HG02870 (cell line): ENCODE measurements around the gene DOCK4.
A peak's percentile ranks its signal among the peaks of the same experiment; 100 is the strongest.

Experiments
- ATAC-seq: cut with Tn5 transposase; IDR thresholded peaks from one replicate; pipeline ENCODE4 v1.9.1; 2021; ENCODE audit warnings: mild to moderate bottlenecking, moderate library complexity; ENCODE audit not compliant: unreplicated experiment

The DOCK4 gene

DNA sequence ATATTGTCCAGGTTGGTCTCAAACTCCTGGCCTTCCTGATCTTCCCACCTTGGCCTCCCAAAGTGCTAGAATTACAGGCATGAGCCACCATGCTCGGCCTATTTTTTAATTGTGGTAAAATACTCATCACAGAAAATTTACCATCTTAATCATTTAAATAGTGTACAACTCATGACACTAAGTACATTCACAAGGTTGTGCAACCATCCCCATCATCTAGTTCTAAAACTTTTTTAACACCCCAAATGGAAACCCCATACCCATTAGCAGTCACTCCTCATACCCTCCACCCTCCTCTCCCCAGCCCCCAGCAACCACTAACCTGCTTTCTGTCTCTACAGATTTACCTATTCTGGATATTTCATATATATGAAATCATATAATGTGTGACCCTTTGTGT lies 90.3 kb downstream of the DOCK4 start:
- no peak for ATAC-seq

DNA sequence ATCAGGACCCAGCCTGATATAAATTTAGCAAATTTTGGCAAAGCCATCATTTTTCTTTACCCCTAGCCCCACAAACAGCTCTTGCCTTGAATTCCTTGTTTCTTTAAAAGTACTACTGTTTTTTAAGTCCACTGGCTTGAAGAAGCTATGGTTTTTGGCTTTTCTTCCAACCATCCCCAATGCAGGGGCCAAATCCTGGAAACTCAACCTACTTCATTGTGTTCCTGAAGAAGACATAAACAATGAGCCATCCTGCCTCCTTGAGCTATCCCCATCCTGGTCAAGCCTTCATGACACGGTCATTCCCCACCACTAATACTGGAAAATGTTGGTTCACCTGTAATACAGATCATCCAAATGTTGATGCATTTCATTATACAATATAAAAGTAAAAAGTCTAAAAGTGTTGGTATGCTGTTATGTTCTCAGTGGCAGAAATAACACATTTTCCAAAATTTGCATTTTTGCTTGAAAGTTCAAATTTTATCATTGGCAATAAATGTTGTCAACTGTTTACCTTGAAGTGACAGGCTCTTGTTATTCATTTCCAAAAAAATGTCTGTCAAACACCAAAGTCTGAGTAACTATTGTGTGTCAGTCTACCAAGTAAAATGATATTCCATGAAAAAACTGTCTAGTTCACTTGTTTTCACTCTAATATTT lies 92.2 kb downstream of the DOCK4 start:
- no peak for ATAC-seq

DNA sequence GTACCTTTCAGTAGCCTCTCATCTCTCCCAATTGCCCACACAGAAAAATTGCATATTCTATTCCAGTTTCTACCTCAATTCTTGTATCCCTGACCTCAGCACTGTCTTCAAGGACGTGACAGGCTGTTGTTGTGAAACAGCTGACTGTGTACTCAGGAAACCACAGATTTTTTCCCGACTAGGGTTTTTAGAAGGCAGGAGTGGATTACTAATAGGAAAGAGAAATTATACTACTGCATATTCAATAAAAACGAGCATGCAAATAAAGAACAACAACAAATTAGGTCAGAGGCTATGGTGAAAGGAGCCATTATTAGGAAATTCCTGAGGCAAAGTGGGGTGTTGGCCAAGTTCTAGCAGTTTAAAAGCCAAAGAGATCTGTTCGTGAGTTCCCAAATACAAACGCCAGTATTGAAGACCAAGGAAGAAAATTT lies 93.4 kb downstream of the DOCK4 start:
- no peak for ATAC-seq

DNA sequence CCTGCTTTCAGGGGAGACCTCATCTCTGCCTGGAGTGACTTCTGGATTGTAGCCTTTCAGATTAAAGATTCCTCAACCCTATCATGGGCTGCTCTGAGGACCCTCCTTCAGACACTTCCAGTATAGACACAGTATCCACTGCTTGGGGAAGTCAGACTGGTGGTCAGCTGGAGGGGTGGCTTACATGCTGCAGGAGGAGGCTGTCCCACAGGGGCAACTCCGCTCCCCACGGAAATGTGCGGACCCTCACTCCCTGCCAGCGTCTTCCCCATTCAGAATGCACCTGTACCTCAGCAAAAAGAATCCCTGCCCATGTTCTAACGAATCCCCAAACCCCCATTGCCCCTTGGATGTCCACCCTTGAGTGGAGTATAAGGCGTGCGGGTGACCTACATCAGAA lies 95.5 kb downstream of the DOCK4 start:
- no peak for ATAC-seq

DNA sequence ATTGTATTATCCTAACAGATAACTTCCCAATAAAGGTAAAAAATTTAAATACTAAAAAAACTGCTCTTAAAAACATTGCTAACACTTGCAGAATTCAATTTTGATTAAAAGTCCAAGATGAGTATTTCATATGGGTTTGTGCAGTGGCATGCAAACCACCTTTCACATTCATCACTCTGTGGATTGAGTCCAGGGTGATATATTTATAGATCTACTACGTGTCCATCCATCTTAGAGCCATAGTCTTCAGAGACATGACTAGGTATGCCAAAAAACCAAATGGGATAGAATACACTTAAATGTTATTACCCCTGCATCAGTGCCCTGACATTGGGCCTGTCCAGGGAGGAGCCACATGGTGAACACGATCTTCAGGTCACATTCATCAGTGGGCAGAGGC lies 96.0 kb downstream of the DOCK4 start:
- no peak for ATAC-seq

DNA sequence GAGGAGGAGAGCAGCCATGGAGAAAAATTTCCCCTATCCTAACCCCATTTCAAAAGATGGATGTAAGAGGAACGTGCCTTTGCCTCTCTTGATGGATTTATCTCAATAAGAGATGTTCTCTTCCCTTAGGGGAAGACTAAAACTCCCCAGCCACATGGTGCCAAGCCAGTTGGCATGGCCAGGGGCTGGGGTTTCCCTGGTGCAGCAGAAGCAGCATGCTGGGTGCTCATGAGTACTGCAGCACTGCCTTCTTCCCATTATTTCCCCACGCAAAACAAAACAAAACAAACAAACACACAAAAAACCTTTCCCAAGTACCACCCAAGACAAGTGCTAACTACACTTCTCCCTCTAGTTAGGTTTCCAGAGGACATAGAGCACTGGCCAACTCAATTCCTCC lies 97.2 kb downstream of the DOCK4 start:
- ATAC-seq, result no peak

DNA sequence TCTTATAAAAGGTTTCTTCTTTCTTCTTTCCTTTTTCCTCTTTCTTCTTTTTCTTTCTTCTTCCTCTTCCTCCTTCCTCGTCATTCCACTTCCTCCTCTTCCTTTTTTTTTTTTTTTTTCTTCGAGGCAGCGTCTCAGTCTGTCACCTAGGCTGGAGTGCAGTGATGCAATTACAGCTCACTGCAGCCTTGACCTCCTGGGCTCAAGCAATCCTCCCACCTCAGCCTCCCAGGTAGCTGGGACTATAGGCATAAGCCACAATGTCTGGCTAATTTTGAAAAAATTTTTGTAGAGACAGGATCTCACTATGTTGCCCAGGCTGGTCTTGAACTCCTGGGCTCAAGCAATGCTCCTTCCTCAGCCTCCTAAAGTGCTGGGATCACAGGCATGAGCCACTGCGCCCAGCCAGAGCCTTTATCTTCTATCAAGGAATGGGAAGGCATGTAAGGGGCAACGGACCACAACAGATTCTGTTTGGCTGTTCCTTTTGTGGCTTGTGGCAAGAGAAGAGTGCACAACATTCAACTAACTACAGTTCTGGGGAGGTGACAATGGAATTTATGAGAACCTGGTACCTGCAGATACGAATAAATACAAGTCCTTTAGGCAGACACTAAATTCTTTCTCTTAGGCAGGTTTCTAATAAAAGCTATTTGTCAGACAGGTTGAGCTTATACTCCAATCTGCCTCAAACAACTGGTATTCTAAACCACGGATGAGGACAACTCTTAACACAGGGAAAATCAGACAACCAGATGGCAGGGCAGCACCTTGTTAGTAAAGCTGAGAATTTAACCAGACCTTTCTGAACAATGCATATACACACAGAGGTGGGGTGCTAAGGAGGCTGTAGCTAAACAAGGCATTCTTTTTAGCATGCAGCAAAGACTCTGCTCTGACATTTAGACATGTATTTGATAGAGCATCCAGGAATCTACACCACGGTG lies 100.3 kb downstream of the DOCK4 start:
- no peak for ATAC-seq

DNA sequence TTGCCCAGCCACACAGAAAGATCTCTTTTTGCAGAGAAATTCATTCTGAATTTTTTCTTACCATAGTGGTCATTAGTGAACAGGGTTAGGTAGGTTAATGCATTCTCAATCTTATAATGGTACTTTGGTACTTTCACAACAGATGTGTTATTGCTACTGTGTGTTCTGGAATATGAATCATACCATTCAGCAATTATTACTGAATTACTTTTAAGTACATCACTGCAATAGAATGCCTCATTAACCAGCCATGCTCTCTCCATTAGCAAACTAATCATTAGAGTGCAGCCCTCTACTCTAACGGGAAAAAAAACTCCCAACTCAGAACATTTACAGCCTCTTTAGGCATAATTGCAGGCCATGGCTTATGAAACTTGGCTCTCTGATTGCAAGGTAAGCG lies 102.1 kb downstream of the DOCK4 start:
- ATAC-seq, result no peak

DNA sequence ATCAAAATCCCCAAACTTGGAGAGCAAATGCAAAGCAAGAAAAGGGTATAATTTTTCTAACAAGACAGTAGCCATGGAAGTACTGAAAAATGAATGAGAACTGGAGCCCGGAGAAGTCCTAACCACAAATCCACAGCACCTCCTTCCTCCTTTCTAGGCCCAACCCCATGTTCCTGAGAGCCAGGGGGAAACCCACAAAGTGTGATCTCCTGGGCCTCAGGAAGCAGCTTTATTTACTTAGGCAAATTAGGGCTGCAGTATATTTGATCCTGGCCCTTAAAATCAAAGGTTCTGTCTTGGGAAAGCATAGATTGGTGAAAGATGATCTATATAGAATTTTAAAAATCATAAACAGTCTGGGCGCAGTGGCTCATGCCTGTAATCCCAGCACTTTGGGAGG lies 103.0 kb downstream of the DOCK4 start:
- no peak for ATAC-seq

GRCh38 chr7:112101201-112101846 lies 104.9 kb downstream of the DOCK4 start:
- ATAC-seq, result no peak

DNA sequence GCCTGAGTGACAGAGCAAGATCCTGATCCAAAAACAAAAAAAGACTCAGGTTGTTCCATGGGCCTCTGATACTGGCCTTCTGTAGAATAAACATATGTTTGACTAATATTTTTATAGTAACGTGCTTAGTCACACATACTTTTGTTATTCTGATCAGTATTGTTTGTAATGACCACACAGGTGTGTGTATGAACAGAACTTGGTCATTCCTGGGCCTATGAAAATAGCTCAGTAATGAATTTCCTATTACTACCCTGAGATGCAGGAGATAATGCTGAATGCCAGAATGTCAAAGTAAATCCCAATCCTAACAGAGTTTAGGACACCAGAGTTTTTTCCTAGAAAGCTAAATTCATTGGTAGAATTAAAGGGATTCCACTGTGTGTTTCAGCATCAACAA lies 108.7 kb downstream of the DOCK4 start:
- ATAC-seq, result no peak

DNA sequence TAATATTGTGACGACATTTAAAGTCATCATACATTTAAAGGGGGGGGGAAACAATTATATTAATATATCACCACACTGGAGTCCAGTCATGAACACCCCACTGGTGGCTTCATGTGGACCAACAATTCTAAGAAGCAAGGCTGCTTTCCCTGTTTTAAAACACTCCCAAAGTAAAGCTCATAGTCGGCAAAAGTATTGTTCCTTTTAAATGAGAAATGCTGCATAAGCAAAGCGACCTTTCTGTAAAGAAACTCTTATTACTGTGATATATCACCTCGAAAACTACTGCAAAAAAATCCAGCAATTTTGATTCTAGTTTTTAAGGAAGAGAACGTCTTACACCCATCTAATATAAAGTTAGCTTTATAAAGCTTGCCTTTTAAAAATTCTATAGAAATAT lies 112.8 kb downstream of the DOCK4 start:
- ATAC-seq, result no peak

DNA sequence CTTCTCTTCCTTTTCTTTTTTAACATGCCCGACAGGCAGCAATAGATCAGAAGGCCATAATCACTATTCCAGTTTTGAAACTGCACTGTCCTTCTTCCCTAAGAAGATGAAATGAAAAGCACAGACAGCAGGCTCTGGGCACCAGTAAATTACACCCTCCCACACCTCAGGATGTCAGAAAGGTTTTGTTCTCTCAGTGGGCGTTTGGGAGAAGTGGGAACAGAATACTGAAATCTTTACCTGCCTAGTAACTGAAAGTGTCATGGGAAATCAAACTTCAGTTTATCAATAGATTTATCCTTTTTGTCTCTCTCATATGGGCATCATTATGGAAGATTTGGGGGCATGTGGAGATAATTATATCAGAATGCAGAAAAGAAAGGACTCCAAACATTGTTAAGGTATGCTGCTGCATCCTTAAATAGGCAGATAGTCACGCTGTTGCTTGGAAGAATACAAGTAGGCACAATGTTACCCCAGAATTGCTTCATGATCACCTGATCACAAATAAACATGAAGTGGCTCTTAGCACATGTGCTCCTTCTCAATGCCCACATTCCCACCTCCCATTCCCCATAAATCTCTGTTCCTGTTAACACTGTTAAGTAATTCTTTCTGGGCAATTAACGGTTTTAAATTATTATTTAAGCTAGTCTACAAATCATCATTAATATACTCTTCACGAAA lies 113.3 kb downstream of the DOCK4 start:
- ATAC-seq, result no peak

DNA sequence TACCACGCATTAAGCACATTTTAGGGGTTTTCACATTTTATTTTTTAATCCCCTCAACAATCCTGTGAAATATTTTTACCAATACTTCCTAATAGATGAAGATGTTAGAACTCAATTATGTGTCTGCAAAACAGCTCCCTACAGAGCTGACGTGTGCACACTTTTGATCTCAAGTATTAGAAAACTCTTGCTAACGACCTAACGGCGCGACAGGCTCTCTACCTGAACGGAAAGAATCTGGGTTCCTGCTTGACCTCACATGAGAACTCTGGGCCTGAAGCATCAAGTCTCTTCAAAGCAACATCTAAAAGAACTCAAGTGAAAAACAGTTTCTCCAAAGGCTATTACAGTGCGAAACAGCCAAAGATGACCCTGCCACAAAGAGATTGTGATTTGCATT lies 113.9 kb downstream of the DOCK4 start:
- no peak for ATAC-seq

DNA sequence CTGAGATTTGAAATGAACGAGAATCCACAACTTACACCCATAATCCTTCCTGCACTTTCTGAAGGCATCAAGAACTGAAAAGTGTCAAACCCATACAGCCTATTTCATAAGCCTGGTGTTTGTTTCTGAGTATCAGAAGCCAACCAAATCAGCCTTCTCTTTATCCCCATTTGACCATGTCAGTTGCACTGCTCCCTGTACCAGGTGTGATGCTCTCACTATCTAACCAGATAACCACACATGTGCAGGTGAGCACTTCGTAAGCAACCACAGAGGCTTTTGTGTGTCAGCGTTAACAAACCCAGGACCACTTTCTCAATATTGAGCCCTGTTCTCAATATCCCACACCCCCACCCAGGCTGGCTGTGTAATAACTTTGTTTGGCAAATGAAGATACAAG lies 114.4 kb downstream of the DOCK4 start:
- no peak for ATAC-seq

GRCh38 chr7:112089551-112089950 lies 116.6 kb downstream of the DOCK4 start:
- ATAC-seq, result no peak

DNA sequence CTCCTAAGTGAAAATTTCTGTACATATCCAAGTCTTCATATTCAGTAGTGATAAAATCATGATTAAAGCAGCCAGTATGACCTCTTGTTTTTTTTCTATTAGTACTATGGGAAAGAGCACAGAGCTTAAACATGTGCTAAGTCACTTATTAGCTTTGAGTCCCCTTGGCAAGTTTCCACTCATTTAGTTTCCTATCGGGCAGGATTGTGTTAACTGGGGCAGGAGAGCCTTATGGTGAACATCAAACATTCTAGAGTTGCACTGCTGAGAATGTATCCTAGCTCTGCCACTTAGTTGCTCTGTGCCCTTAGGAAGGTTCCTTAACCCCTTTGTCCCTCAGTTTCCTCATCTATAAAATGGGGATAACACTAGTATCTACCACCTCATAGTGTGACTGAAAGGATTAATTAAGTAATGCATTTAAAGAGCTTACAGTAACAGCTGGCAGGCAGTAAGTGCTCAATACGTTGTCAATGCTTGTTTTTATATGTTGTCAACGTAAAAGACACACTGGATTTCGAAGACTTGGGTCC lies 117.6 kb downstream of the DOCK4 start:
- no peak for ATAC-seq

GRCh38 chr7:112086496-112087254 lies 119.5 kb downstream of the DOCK4 start:
- no peak for ATAC-seq

GRCh38 chr7:112084520-112084971 lies 121.7 kb downstream of the DOCK4 start:
- peak; percentile 75 for ATAC-seq

GRCh38 chr7:112083776-112084355 lies 122.3 kb downstream of the DOCK4 start:
- ATAC-seq, result no peak
